GM12874 (cell line): ENCODE data around the gene NPLOC4.

Source experiments
- TF ChIP-seq, protein P1 (sequence below): IDR thresholded peaks from 2 replicates; pipeline ENCODE4 v1.5.1; 2011; ENCODE audit warnings: low read depth, mild to moderate bottlenecking, control low read depth, low read length, moderate library complexity; ENCODE audit not compliant: insufficient read depth

Gene NPLOC4

DNA sequence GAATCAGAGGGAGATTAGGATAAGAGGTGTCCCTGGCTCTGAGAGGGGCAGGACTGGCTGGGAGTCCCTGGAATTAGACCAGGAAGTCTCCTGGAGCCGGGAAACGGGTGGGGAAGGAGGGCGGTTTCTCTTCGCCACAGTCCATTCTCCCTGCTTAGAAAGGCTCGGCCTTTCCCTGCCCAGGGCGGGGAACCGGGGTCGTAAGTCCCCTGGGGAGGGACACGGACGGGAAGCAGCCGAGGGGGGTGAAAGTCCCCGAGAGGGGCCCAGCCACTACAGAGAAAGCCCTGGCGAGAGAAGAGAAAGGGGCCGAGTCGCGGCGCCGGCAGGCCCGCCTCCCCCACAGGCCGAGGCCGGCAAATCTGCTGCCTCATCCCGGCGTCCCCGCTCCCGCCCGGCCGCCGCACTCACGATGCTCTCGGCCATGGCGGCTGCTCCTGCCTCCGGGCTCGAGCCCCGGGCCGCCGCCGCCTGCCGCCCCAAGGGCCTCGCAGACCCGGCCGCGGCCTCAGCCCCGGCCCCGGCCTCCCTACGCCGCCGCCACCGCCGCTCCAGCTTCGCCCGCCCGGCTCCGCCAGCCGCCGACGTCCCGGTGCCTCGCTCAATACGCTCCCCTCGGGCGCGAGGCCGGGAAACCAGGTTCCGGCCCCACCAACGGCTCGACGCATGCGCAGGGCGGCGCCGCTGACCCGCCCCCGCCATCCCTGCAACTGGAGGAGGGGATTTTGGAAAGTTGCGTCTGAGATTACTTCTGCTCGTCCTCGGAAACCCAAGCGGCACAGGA, at the start of gene NPLOC4, which contains the start of gene TSPAN10:
Gene NPLOC4 (minus strand): TSS at position 608 of the 784 bp plus-strand sequence. CDS start 182 bp downstream, at position 426.
Gene TSPAN10 (plus strand): TSS at position 692 of the 784 bp plus-strand sequence. CDS start 5,217 bp downstream, outside the sequence.
- TF ChIP-seq, protein P1, sequence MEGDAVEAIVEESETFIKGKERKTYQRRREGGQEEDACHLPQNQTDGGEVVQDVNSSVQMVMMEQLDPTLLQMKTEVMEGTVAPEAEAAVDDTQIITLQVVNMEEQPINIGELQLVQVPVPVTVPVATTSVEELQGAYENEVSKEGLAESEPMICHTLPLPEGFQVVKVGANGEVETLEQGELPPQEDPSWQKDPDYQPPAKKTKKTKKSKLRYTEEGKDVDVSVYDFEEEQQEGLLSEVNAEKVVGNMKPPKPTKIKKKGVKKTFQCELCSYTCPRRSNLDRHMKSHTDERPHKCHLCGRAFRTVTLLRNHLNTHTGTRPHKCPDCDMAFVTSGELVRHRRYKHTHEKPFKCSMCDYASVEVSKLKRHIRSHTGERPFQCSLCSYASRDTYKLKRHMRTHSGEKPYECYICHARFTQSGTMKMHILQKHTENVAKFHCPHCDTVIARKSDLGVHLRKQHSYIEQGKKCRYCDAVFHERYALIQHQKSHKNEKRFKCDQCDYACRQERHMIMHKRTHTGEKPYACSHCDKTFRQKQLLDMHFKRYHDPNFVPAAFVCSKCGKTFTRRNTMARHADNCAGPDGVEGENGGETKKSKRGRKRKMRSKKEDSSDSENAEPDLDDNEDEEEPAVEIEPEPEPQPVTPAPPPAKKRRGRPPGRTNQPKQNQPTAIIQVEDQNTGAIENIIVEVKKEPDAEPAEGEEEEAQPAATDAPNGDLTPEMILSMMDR, result no peak

GRCh38 chr17:81686614-81687013, 49.7 kb upstream of the NPLOC4 start:
- TF ChIP-seq, protein P1, result no peak

DNA sequence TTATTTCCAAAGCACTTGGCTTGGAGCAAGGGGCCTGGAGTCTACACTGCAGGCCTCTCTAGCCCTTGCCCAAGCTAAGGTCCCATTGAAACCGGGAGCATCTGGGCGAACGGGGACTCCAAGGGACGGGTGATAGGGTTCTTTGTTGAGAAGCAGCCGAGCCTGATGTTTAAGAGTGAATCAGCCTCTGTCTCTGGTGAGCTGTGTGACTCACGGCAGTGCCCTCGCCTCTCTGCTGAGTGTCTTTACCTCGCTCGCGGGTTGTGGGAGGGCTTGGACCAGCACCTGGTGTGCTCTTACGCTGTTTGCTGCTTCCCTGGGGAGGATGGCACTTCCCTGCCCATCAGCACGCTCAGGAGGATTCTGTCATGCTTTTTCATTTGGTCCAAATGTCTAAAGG, 48.2 kb upstream of the NPLOC4 start:
- TF ChIP-seq, protein P1, result no peak

DNA sequence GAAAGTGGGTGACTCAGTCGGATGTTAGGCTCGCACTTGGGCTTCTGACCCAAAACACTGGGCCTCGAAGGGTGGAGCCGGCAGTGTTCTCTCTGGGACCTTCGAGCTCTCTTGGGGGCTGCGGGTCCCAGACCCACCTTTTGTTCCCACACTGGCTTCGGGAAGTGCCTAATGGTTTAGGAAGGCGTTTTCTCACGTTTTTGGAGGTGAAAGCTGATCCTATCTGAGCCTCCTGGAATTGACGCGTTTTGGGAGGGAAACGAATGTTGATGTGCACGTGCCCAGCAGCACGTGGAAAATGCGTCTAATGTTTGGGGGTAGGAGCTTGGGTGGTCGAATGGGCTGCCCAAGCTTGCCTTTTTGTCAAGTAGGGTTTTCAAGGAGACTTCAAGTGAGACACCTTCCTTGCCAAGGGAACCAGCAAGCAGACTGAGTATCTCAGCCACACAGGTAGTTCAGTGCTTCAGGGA, 47.6 kb upstream of the NPLOC4 start:
- TF ChIP-seq, protein P1, result no peak

GRCh38 chr17:81683584-81684441, 46.9 kb upstream of the NPLOC4 start, which contains the start of the genes ARL16 and HGS:
Gene ARL16, minus strand, starts transcription at chr17:81683797. Its CDS starts 44 bp downstream, at chr17:81683753.
Gene HGS, plus strand, starts transcription at chr17:81684011. Its CDS starts 56 bp downstream, at chr17:81684067.
- TF ChIP-seq, protein P1, result no peak

GRCh38 chr17:81683208-81683583, 46.3 kb upstream of the NPLOC4 start:
- TF ChIP-seq, protein P1, result no peak
